Lower leg skin (tissue), 4 donors: ENCODE data around the gene NUP85. TPM values are rescaled to one million over a fixed set of nuclear protein-coding genes. Genes with fewer than 3 reads are reported as not detected.
A peak's percentile ranks its signal among the peaks of the same experiment; 100 is the strongest.
"Not testable (repeated sequence)": the region's sequence is repeated elsewhere in the genome, so short reads cannot be mapped to it uniquely, and the experiment has no call there.

Experiments
- DNase-seq, 2 donors: peaks; one replicate each; pipeline ENCODE4 v3.0.0-alpha.2; 2019; ENCODE audit warnings: low spot score in 2 of 2
- H3K4me3 ChIP-seq: fragments of 200-600 bp; sonication (generic); 2 replicates; pipeline ENCODE4 v1.5.1; 2017; ENCODE audit warnings: mild to moderate bottlenecking, low read depth; ENCODE audit not compliant: poor library complexity, severe bottlenecking
- CTCF ChIP-seq, 3 donors: fragments of 450-650 bp; IDR thresholded peaks; one replicate each; pipeline ENCODE4 v1.5.1; 2016; ENCODE audit warnings: antibody characterized with exemption in 3 of 3, mild to moderate bottlenecking in 3 of 3, moderate library complexity in 2 of 3
- POLR2A ChIP-seq, 2 donors: fragments of 450-650 bp; IDR thresholded peaks; one replicate each; pipeline ENCODE4 v1.6.1; 2016 to 2017; ENCODE audit warnings: antibody characterized with exemption in 2 of 2, mild to moderate bottlenecking in 1 of 2, moderate library complexity in 1 of 2
- WGBS, 2 donors: methylation state at CpG; one replicate each; pipeline ENCODE4 v1.1.5; 2018; 5-methylcytosine and 5-hydroxymethylcytosine counted together
- intact Hi-C: fragments of 100-400 bp; cut with DNase I; formaldehyde crosslinking; loops from one replicate; pipeline ENCODE4 v1.15.0; 2023; ENCODE audit warnings: low total_unique reads
- total RNA-seq, 4 donors: library from RNA; depleted of rRNA; stranded (reverse); fragments of >200 nt; gene quantifications; one replicate each; pipeline ENCODE4 v1.1.0, GENCODE V29; 2016

The NUP85 gene
- total RNA-seq, 4 donors from 2014 or later = 32.1 to 46.2 (median 35.1) TPM

GRCh38 chr17:75252039-75252816 lies 46.7 kb downstream of the NUP85 start:
- DNase-seq = no peak
- intact Hi-C loops = no loop called here
- no peak overlapping the region for H3K4me3 ChIP-seq
- TF ChIP-seq POLR2A (IDR thresholded peaks at IDR 0.05) (no peak), CTCF (IDR thresholded peaks at IDR 0.05) (no peak)
- WGBS, 2 donors = 89 to 90% methylated on average over 8 of the region's 8 CpGs

- DNase-seq = peak in 1 of 2 donors; percentile 72
- H3K4me3 ChIP-seq, intact Hi-C loops: not testable (repeated sequence)
- WGBS, 2 donors = 52 to 65% methylated on average over 11 of the region's 11 CpGs
These were observed 50.6 kb downstream of the NUP85 start for GRCh38 chr17:75255954-75256698.

GRCh38 chr17:75257228-75257627 lies 51.7 kb downstream of the NUP85 start:
- DNase-seq, H3K4me3 ChIP-seq, intact Hi-C loops: not testable (repeated sequence)
- 46 to 61% methylated on average over 2 of the region's 2 CpGs for WGBS, 2 donors

- DNase-seq = no peak
- intact Hi-C loops = no loop called here
- peak overlapping the region; percentile 100 for H3K4me3 ChIP-seq
- TF ChIP-seq CTCF (IDR thresholded peaks at IDR 0.05) = no peak
- TF ChIP-seq POLR2A (IDR thresholded peaks at IDR 0.05) = no peak
- 1% methylated on average over 17 to 25 of the region's 31 CpGs for whole genome bisulfite sequencing, 2 donors
These were observed 55.3 kb downstream of the NUP85 start for GRCh38 chr17:75260641-75261335.

GRCh38 chr17:75261336-75262111 lies 56.0 kb downstream of the NUP85 start, which contains the start of the genes GGA3 and MRPS7:
TSS of gene GGA3 (minus strand) at chr17:75261606. CDS start at chr17:75261587, 19 bp downstream.
TSS of gene MRPS7 (plus strand) at chr17:75261879. CDS start at chr17:75261901, 22 bp downstream.
- TF ChIP-seq CTCF (IDR thresholded peaks at IDR 0.05) (no peak), POLR2A (IDR thresholded peaks at IDR 0.05) (peak in 1 of 2 donors; percentile 36)
- peak within 1 kb of the TSS; percentile 100 for H3K4me3 ChIP-seq
- intact Hi-C loops = no loop called here
- WGBS, 2 donors = 0 to 1% methylated on average over 32 to 57 of the region's 69 CpGs
- peak; percentile 94 to 99 for DNase-seq

- WGBS, 2 donors = 0 to 2% methylated on average over 21 to 23 of the region's 23 CpGs
- H3K4me3 ChIP-seq = peak overlapping the region; percentile 100
- intact Hi-C loops = no loop called here
- no peak for TF ChIP-seq POLR2A (IDR thresholded peaks at IDR 0.05)
- no peak for TF ChIP-seq CTCF (IDR thresholded peaks at IDR 0.05)
- no peak for DNase-seq
These were observed 56.7 kb downstream of the NUP85 start for GRCh38 chr17:75262112-75262606.
